Islet of Langerhans (tissue), 1 donor: Measurements from ENCODE around the gene NT5C1A.

Experiments used
- FAIRE-seq: peaks from one replicate; lab custom pipeline; 2011; peaks lifted over from hg19 to GRCh38; lab: Jason Lieb, UNC

Gene NT5C1A

GRCh38 chr1:39635205-39635870 lies 36.6 kb downstream of the NT5C1A start:
- FAIRE-seq: no peak

- no peak for FAIRE-seq
These were observed 38.5 kb downstream of the NT5C1A start for GRCh38 chr1:39633422-39633821.

GRCh38 chr1:39632682-39633417 lies 39.1 kb downstream of the NT5C1A start:
- no peak for FAIRE-seq

GRCh38 chr1:39632323-39632681 lies 39.6 kb downstream of the NT5C1A start:
- FAIRE-seq: no peak

GRCh38 chr1:39631361-39632322 lies 40.3 kb downstream of the NT5C1A start:
- no peak for FAIRE-seq

GRCh38 chr1:39628807-39629350 lies 43.0 kb downstream of the NT5C1A start:
- FAIRE-seq: no peak

- FAIRE-seq: no peak
These were observed 45.3 kb downstream of the NT5C1A start for GRCh38 chr1:39626646-39627045.

GRCh38 chr1:39625462-39626273 lies 46.2 kb downstream of the NT5C1A start:
- no peak for FAIRE-seq

GRCh38 chr1:39625009-39625408 lies 46.9 kb downstream of the NT5C1A start:
- no peak for FAIRE-seq

GRCh38 chr1:39623053-39623452 lies 48.9 kb downstream of the NT5C1A start:
- no peak for FAIRE-seq

- FAIRE-seq: no peak
These were observed 49.5 kb downstream of the NT5C1A start for GRCh38 chr1:39622427-39622826.

- no peak for FAIRE-seq
These were observed 51.2 kb downstream of the NT5C1A start for GRCh38 chr1:39620659-39621165.

- no peak for FAIRE-seq
These were observed 54.3 kb downstream of the NT5C1A start for GRCh38 chr1:39617488-39618049.

GRCh38 chr1:39615086-39615673 lies 56.7 kb downstream of the NT5C1A start:
- no peak for FAIRE-seq

- FAIRE-seq: no peak
These were observed 57.4 kb downstream of the NT5C1A start for GRCh38 chr1:39614488-39614887.

- no peak for FAIRE-seq
These were observed 58.7 kb downstream of the NT5C1A start for GRCh38 chr1:39613250-39613649.

- FAIRE-seq: no peak
These were observed 62.1 kb downstream of the NT5C1A start for GRCh38 chr1:39609618-39610331.
